ENCODE data around the gene VPS39.

GRCh38 chr15:42120285-42120684 is 87.8 kb downstream of the VPS39 start:
- TF ChIP-seq CTCF (optimal IDR thresholded peaks at IDR 0.05 in 1 of 3, IDR thresholded peaks at IDR 0.05 in 1 of 3, conservative IDR thresholded peaks at IDR 0.05 in 1 of 3; ENCODE audit: extremely low read depth in 1 of 3, insufficient read depth in 2 of 3, low read length in 3 of 3) (no peak), EZH2 (IDR thresholded peaks at IDR 0.05; ENCODE audit: low read length) (no peak)
